HCT116 (cell line): ENCODE measurements around the gene FAM151A. TPM values are rescaled to one million over a fixed set of nuclear protein-coding genes. Genes with fewer than 3 reads are reported as not detected.

Experiments
- ATAC-seq: fragments of 200-7000 bp; cut with Tn5 transposase; 2 replicates; pipeline ENCODE4 v1.9.1; 2020; ENCODE audit warnings: mild to moderate bottlenecking, moderate library complexity
- BruUV-seq: library from RNA; stranded (reverse); fragments of 400-500 nt; replicated peaks from 2 replicates; lab custom pipeline; 2021; lab: Mats Ljungman, UMichigan
- CTCF ChIA-PET: fragments of 300-600 bp; sonication (Branson Sonifier 250); formaldehyde crosslinking; loops from one replicate; lab custom pipeline; 2021; ENCODE audit warnings: antibody characterized with exemption; lab: Charles Lee
- POLR2A ChIA-PET: fragments of 300-600, 350-600 bp; sonication (Branson Sonifier 250); formaldehyde crosslinking; loops from one replicate; lab custom pipeline; 2021; ENCODE audit warnings: antibody characterized with exemption; lab: Charles Lee
- RAD21 ChIA-PET, 2 experiments: fragments of 300-600 bp; sonication (Branson Sonifier 250); formaldehyde crosslinking; loops; one replicate each; lab custom pipeline; 2023; ENCODE audit warnings: low total read pairs in 2 of 2; ENCODE audit not compliant: uncharacterized antibody in 2 of 2, unreplicated experiment in 2 of 2, low non-redundant PET in 1 of 2; lab: Charles Lee
- DNase-seq: peaks from one replicate; pipeline ENCODE4 v3.0.0-alpha.2; 2010; ENCODE audit warnings: low read depth, low spot score
- H2AFZ ChIP-seq: fragments of 200-600 bp; shearing (Covaris generic), sonication (generic); 2 replicates; pipeline ENCODE4 v1.6.1; 2017; ENCODE audit warnings: low read depth, mixed run types, mixed read lengths, antibody characterized with exemption, low read length; ENCODE audit not compliant: poor library complexity, severe bottlenecking
- H3K27ac ChIP-seq: 2 replicates; pipeline ENCODE4 v1.5.1; 2012; ENCODE audit warnings: low read depth, low read length
- H3K27me3 ChIP-seq: fragments of 200-600 bp; sonication (generic); 2 replicates; pipeline ENCODE4 v1.6.1; 2016; ENCODE audit warnings: mixed run types, low read length, mixed read lengths; ENCODE audit not compliant: insufficient read depth
- H3K36me3 ChIP-seq, 2 experiments: fragments of 200-500 bp in 1 of 2; fragments of 200-600 bp in 1 of 2; sonication (Bioruptor generic) in 1 of 2; sonication (generic) in 1 of 2; 2 replicates each; pipeline versions ENCODE4 v1.5.1 to v1.6.1; 2014 to 2016; ENCODE audit warnings: low read length in 2 of 2, inconsistent platforms in 1 of 2, mixed read lengths in 1 of 2, mixed run types in 1 of 2; ENCODE audit not compliant: insufficient read depth in 2 of 2, control insufficient read depth in 1 of 2
- H3K4me1 ChIP-seq, 2 experiments: fragments of 200-600 bp in 1 of 2; sonication (generic) in 1 of 2; 2 replicates each; pipeline versions ENCODE4 v1.5.1 to v1.6.1; 2012 to 2017; ENCODE audit warnings: low read length in 2 of 2, inconsistent platforms in 1 of 2, mild to moderate bottlenecking in 1 of 2, mixed read lengths in 1 of 2, mixed run types in 1 of 2, moderate library complexity in 1 of 2; ENCODE audit not compliant: insufficient read depth in 2 of 2, control insufficient read depth in 1 of 2
- H3K4me2 ChIP-seq: fragments of 200-600 bp; sonication (generic); 2 replicates; pipeline ENCODE4 v1.6.1; 2017; ENCODE audit warnings: mixed run types, low read length, mixed read lengths
- H3K4me3 ChIP-seq, 2 experiments: fragments of 200-600 bp in 1 of 2; sonication (generic) in 1 of 2; replicated peaks in 1 of 2; 2 replicates each; pipeline ENCODE4 v1.5.1; 2011 to 2016; ENCODE audit warnings: low read length in 2 of 2, control low read depth in 1 of 2, low read depth in 1 of 2, mild to moderate bottlenecking in 1 of 2, mixed read lengths in 1 of 2, mixed run types in 1 of 2
- H3K79me2 ChIP-seq: fragments of 200-600 bp; sonication (generic); 2 replicates; pipeline ENCODE4 v1.6.1; 2017; ENCODE audit warnings: mild to moderate bottlenecking, mixed run types, low read length, moderate library complexity, mixed read lengths; ENCODE audit not compliant: insufficient read depth
- H3K9ac ChIP-seq: fragments of 200-600 bp; sonication (generic); 2 replicates; pipeline ENCODE4 v1.6.1; 2016; ENCODE audit warnings: low read length, mixed read lengths
- H3K9me2 ChIP-seq: fragments of 200-600 bp; sonication (generic), shearing (Covaris generic); 2 replicates; pipeline ENCODE4 v1.6.1; 2017; ENCODE audit warnings: mixed run types, mild to moderate bottlenecking, moderate library complexity; ENCODE audit not compliant: insufficient read depth
- H3K9me3 ChIP-seq, 2 experiments: fragments of 200-500 bp in 1 of 2; fragments of 200-600 bp in 1 of 2; sonication (Bioruptor generic) in 1 of 2; sonication (generic) in 1 of 2; 2 replicates each; pipeline ENCODE4 v1.6.1; 2014 to 2017; ENCODE audit warnings: low read length in 2 of 2, mixed read lengths in 2 of 2, inconsistent platforms in 1 of 2, low read depth in 1 of 2, mild to moderate bottlenecking in 1 of 2, mixed run types in 1 of 2, moderate library complexity in 1 of 2; ENCODE audit not compliant: control insufficient read depth in 1 of 2, insufficient read depth in 1 of 2
- H4K20me1 ChIP-seq: fragments of 200-600 bp; sonication (generic), shearing (Covaris generic); 2 replicates; pipeline ENCODE4 v1.6.1; 2017; ENCODE audit warnings: mixed run types, mild to moderate bottlenecking, moderate library complexity; ENCODE audit not compliant: insufficient read depth
- CBX3 ChIP-seq: IDR thresholded peaks from 2 replicates; pipeline ENCODE4 v1.6.1; 2012; ENCODE audit warnings: low read depth
- CEBPB ChIP-seq: IDR thresholded peaks from 2 replicates; pipeline ENCODE4 v1.6.1; 2012; ENCODE audit warnings: low read depth
- ELF1 ChIP-seq: IDR thresholded peaks from 2 replicates; pipeline ENCODE4 v1.6.1; 2012; ENCODE audit warnings: low read depth, borderline replicate concordance
- EZH2 ChIP-seq: fragments of 200-600 bp; sonication (generic); IDR thresholded peaks from 2 replicates; pipeline ENCODE4 v1.6.1; 2017; ENCODE audit warnings: antibody characterized with exemption, mixed run types
- EZH2phosphoT487 ChIP-seq: fragments of 200-600 bp; IDR thresholded peaks from 2 replicates; pipeline ENCODE4 v1.6.1; 2018; ENCODE audit warnings: antibody characterized with exemption, borderline replicate concordance
- FOSL1 ChIP-seq: IDR thresholded peaks from 2 replicates; pipeline ENCODE4 v1.6.1; 2012; ENCODE audit warnings: low read depth
- POLR2AphosphoS5 ChIP-seq: IDR thresholded peaks from 2 replicates; pipeline ENCODE4 v1.6.1; 2011; ENCODE audit warnings: mild to moderate bottlenecking, low read depth, low read length, moderate library complexity
- SIN3A ChIP-seq: IDR thresholded peaks from 2 replicates; pipeline ENCODE4 v1.6.1; 2012; ENCODE audit warnings: low read depth
- SP1 ChIP-seq: IDR thresholded peaks from 2 replicates; pipeline ENCODE4 v1.6.1; 2012; ENCODE audit warnings: low read depth
- SRF ChIP-seq: IDR thresholded peaks from 2 replicates; pipeline ENCODE4 v1.6.1; 2012; ENCODE audit warnings: low read depth
- TCF7L2 ChIP-seq: IDR thresholded peaks from 2 replicates; pipeline ENCODE4 v1.7.0; 2011; ENCODE audit warnings: borderline replicate concordance, inconsistent platforms; ENCODE audit not compliant: insufficient read depth, insufficient read length; ENCODE audit errors: extremely low read depth
- ZFX ChIP-seq: fragments of 450-650 bp; IDR thresholded peaks from 2 replicates; pipeline ENCODE4 v1.6.1; 2017
- intact Hi-C: fragments of 100-400 bp; cut with micrococcal nuclease; formaldehyde crosslinking; loops from 2 replicates; pipeline ENCODE4 v1.10.0; 2022
- total RNA-seq: library from RNA; stranded (reverse); gene quantifications from one replicate; pipeline ENCODE4 v1.2.1, GENCODE V29; 2021; ENCODE audit not compliant: unreplicated experiment
- TF ChIP-seq, protein P1 (sequence below): IDR thresholded peaks from 2 replicates; pipeline ENCODE4 v1.6.1; 2012
- TF ChIP-seq, protein P2 (sequence below): IDR thresholded peaks from 2 replicates; pipeline ENCODE4 v1.6.1; 2012; ENCODE audit warnings: low read depth
- TF ChIP-seq, protein P3 (sequence below), 3 experiments: fragments of 200-600 bp in 1 of 3; sonication (generic) in 1 of 3; IDR thresholded peaks in 2 of 3; conservative IDR thresholded peaks in 1 of 3; 2 replicates each; pipeline ENCODE4 v1.5.1; 2012 to 2017; ENCODE audit warnings: low read depth in 2 of 3, low read length in 2 of 3, antibody characterized with exemption in 1 of 3, borderline replicate concordance in 1 of 3, control low read depth in 1 of 3, mild to moderate bottlenecking in 1 of 3, mixed read lengths in 1 of 3, mixed run types in 1 of 3, moderate library complexity in 1 of 3; ENCODE audit not compliant: insufficient read depth in 1 of 3
- TF ChIP-seq, protein P4 (sequence below): IDR thresholded peaks from 2 replicates; pipeline ENCODE4 v1.6.1; 2012
- TF ChIP-seq, protein P5 (sequence below): IDR thresholded peaks from 2 replicates; pipeline ENCODE4 v1.6.1; 2011; ENCODE audit warnings: mild to moderate bottlenecking, low read length, moderate library complexity; ENCODE audit not compliant: insufficient replicate concordance; ENCODE audit errors: extremely low read depth

The FAM151A gene
- total RNA-seq, 1 experiment from 2014 or later, result not detected

DNA sequence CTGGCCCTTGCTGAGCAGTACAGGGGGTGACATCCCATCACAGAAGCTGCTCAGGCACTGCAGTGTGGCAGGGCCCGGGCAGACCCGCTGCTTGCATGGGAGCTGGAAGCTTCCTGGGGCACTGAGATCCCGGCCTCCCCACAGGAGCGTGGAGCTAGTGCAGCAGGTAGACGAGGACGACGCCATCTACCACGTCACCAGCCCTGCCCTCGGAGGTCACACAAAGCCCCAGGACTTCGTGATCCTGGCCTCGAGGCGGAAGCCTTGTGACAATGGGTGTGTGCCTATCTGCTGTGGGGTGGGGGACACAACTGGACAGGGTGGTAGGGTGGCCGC lies 16.4 kb downstream of the FAM151A start:
- intact Hi-C loops, result no loop called here
- Histone ChIP-seq H3K36me3 (peaks cover 0 to 8% of the 10 kb centered on the region in 2 experiments; a peak in 2 of 4 replicates), H2AFZ (no peak overlapping the region), H3K27me3 (no peaks in the 10 kb centered on the region), H3K9ac (no peak overlapping the region), H3K79me2 (no peaks in the 10 kb centered on the region), H4K20me1 (no peaks in the 10 kb centered on the region), H3K9me3 (no peaks in the 10 kb centered on the region), H3K9me2 (no peaks in the 10 kb centered on the region), H3K4me1 (no peaks in the 10 kb centered on the region), H3K4me2 (no peak overlapping the region), H3K4me3 (no peak overlapping the region), H3K27ac (no peak overlapping the region)
- DNase-seq (no peak), ATAC-seq (no peak)
- no TSS peak for BruUV-seq
- ChIA-PET POLR2A (no interaction called here), RAD21 (no interaction called here), CTCF (no interaction called here)
- TF ChIP-seq CBX3 (no peak), TCF7L2 (no peak), EZH2phosphoT487 (no peak), SP1 (no peak), CEBPB (no peak), FOSL1 (no peak), ZFX (no peak), ELF1 (no peak), SRF (no peak), POLR2AphosphoS5 (no peak), SIN3A (no peak), EZH2 (no peak)
- TF ChIP-seq, protein P1, sequence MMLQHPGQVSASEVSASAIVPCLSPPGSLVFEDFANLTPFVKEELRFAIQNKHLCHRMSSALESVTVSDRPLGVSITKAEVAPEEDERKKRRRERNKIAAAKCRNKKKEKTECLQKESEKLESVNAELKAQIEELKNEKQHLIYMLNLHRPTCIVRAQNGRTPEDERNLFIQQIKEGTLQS, result no peak
- TF ChIP-seq, protein P2, sequence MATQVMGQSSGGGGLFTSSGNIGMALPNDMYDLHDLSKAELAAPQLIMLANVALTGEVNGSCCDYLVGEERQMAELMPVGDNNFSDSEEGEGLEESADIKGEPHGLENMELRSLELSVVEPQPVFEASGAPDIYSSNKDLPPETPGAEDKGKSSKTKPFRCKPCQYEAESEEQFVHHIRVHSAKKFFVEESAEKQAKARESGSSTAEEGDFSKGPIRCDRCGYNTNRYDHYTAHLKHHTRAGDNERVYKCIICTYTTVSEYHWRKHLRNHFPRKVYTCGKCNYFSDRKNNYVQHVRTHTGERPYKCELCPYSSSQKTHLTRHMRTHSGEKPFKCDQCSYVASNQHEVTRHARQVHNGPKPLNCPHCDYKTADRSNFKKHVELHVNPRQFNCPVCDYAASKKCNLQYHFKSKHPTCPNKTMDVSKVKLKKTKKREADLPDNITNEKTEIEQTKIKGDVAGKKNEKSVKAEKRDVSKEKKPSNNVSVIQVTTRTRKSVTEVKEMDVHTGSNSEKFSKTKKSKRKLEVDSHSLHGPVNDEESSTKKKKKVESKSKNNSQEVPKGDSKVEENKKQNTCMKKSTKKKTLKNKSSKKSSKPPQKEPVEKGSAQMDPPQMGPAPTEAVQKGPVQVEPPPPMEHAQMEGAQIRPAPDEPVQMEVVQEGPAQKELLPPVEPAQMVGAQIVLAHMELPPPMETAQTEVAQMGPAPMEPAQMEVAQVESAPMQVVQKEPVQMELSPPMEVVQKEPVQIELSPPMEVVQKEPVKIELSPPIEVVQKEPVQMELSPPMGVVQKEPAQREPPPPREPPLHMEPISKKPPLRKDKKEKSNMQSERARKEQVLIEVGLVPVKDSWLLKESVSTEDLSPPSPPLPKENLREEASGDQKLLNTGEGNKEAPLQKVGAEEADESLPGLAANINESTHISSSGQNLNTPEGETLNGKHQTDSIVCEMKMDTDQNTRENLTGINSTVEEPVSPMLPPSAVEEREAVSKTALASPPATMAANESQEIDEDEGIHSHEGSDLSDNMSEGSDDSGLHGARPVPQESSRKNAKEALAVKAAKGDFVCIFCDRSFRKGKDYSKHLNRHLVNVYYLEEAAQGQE, result no peak
- TF ChIP-seq, protein P3, sequence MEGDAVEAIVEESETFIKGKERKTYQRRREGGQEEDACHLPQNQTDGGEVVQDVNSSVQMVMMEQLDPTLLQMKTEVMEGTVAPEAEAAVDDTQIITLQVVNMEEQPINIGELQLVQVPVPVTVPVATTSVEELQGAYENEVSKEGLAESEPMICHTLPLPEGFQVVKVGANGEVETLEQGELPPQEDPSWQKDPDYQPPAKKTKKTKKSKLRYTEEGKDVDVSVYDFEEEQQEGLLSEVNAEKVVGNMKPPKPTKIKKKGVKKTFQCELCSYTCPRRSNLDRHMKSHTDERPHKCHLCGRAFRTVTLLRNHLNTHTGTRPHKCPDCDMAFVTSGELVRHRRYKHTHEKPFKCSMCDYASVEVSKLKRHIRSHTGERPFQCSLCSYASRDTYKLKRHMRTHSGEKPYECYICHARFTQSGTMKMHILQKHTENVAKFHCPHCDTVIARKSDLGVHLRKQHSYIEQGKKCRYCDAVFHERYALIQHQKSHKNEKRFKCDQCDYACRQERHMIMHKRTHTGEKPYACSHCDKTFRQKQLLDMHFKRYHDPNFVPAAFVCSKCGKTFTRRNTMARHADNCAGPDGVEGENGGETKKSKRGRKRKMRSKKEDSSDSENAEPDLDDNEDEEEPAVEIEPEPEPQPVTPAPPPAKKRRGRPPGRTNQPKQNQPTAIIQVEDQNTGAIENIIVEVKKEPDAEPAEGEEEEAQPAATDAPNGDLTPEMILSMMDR (IDR thresholded peaks at IDR 0.05 in 2 of 3, conservative IDR thresholded peaks at IDR 0.05 in 1 of 3; ENCODE audit: borderline replicate concordance in 1 of 3, insufficient read depth in 1 of 3, low read depth in 2 of 3, low read length in 2 of 3), result no peak
- TF ChIP-seq, protein P4, sequence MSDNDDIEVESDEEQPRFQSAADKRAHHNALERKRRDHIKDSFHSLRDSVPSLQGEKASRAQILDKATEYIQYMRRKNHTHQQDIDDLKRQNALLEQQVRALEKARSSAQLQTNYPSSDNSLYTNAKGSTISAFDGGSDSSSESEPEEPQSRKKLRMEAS, result no peak
- TF ChIP-seq, protein P5, sequence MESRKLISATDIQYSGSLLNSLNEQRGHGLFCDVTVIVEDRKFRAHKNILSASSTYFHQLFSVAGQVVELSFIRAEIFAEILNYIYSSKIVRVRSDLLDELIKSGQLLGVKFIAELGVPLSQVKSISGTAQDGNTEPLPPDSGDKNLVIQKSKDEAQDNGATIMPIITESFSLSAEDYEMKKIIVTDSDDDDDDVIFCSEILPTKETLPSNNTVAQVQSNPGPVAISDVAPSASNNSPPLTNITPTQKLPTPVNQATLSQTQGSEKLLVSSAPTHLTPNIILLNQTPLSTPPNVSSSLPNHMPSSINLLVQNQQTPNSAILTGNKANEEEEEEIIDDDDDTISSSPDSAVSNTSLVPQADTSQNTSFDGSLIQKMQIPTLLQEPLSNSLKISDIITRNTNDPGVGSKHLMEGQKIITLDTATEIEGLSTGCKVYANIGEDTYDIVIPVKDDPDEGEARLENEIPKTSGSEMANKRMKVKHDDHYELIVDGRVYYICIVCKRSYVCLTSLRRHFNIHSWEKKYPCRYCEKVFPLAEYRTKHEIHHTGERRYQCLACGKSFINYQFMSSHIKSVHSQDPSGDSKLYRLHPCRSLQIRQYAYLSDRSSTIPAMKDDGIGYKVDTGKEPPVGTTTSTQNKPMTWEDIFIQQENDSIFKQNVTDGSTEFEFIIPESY, result no peak
